ENCODE measurements around the gene PCNX3. TPM values are rescaled to one million over a fixed set of nuclear protein-coding genes. Genes with fewer than 3 reads are reported as not detected.

PCNX3 gene
- total RNA-seq, 3 donors from 2014 or later, result 13.4 to 21.0 (median 20.1) TPM

DNA sequence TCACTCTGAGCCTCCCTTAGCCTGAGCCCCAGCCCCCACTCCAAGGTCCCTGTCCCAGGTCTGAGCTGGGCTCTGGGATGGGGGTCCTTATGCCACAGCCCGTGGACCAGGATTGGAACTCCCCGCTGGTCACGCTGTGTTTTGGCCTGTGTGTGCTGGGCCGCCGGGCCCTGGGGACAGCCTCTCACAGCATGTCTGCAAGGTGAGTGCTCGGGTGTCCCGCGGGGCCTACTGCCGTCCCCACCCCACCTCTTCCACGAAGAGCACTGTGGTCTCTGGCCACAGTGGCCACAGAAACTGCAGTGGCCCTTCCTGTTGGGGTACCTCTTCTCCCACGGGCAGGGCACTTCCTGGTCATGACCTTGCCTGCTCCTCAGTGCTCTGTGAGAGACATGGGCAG, 18.9 kb downstream of the PCNX3 start:
- Histone ChIP-seq H3K9me3 (no peaks in the 10 kb centered on the region), H3K4me1 (peaks cover 8 to 12% of the 10 kb centered on the region in 2 donors), H3K27ac (no peak overlapping the region), H3K4me3 (no peak overlapping the region), H3K36me3 (peaks cover 7% of the 10 kb centered on the region), H3K27me3 (no peaks in the 10 kb centered on the region)
- DNase-seq (ENCODE audit: low spot score in 2 of 2), result no peak
- intact Hi-C loops (cut with DNase I; ENCODE audit: low total_unique reads), result no loop called here
- TF ChIP-seq POLR2A (IDR thresholded peaks at IDR 0.05), result no peak
- TF ChIP-seq, protein P1, sequence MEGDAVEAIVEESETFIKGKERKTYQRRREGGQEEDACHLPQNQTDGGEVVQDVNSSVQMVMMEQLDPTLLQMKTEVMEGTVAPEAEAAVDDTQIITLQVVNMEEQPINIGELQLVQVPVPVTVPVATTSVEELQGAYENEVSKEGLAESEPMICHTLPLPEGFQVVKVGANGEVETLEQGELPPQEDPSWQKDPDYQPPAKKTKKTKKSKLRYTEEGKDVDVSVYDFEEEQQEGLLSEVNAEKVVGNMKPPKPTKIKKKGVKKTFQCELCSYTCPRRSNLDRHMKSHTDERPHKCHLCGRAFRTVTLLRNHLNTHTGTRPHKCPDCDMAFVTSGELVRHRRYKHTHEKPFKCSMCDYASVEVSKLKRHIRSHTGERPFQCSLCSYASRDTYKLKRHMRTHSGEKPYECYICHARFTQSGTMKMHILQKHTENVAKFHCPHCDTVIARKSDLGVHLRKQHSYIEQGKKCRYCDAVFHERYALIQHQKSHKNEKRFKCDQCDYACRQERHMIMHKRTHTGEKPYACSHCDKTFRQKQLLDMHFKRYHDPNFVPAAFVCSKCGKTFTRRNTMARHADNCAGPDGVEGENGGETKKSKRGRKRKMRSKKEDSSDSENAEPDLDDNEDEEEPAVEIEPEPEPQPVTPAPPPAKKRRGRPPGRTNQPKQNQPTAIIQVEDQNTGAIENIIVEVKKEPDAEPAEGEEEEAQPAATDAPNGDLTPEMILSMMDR (IDR thresholded peaks at IDR 0.05), result no peak
- TF ChIP-seq POLR2AphosphoS5 (IDR thresholded peaks at IDR 0.05), result no peak

DNA sequence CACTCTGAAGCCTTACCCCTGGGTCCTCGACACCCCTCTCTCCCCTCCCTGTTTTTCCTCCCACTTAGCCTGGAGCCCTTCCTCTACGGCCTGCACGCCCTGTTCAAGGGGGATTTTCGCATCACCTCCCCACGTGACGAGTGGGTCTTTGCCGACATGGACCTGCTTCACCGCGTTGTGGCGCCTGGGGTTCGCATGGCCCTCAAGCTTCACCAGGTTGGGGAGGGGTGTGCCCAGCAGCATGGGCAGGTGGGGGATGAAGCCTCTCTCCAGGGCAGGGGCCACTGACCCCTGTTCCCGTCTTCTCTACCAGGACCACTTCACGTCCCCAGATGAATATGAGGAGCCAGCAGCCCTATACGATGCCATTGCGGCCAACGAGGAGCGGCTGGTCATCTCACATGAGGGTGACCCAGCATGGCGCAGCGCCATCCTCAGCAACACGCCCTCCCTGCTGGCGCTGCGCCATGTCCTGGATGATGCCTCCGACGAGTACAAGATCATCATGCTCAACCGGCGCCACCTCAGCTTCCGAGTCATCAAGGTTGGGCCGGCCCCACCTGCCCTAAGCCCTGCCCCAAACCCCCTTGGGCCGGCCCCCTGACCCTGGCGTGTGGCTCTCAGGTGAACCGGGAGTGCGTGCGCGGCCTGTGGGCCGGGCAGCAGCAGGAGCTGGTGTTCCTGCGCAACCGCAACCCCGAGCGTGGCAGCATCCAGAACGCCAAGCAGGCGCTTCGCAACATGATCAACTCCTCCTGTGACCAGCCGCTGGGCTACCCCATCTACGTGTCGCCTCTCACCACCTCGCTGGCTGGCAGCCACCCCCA, 19.5 kb downstream of the PCNX3 start:
- no peaks in the 10 kb centered on the region for H3K9me3 ChIP-seq
- H3K27ac ChIP-seq, result no peak overlapping the region
- H3K36me3 ChIP-seq, result peaks cover 6% of the 10 kb centered on the region
- intact Hi-C loops (cut with DNase I; ENCODE audit: low total_unique reads), result no loop called here
- TF ChIP-seq POLR2A (IDR thresholded peaks at IDR 0.05), result no peak
- TF ChIP-seq, protein P1 (IDR thresholded peaks at IDR 0.05), result no peak
- no peak for TF ChIP-seq POLR2AphosphoS5 (IDR thresholded peaks at IDR 0.05)
- no peaks in the 10 kb centered on the region for H3K27me3 ChIP-seq
- H3K4me3 ChIP-seq, result no peak overlapping the region
- H3K4me1 ChIP-seq, result peaks cover 8 to 12% of the 10 kb centered on the region in 2 donors
- DNase-seq (ENCODE audit: low spot score in 2 of 2), result no peak

GRCh38 chr11:65636108-65637031, 20.8 kb downstream of the PCNX3 start:
- no peak overlapping the region for H3K4me3 ChIP-seq
- no peak for DNase-seq (ENCODE audit: low spot score in 2 of 2)
- H3K27me3 ChIP-seq, result no peaks in the 10 kb centered on the region
- peaks cover 6% of the 10 kb centered on the region for H3K36me3 ChIP-seq
- peak overlapping the region in 1 of 2 donors; percentile 48 for H3K27ac ChIP-seq
- TF ChIP-seq POLR2A (IDR thresholded peaks at IDR 0.05), result no peak
- TF ChIP-seq, protein P1 (IDR thresholded peaks at IDR 0.05), result no peak
- no peak for TF ChIP-seq POLR2AphosphoS5 (IDR thresholded peaks at IDR 0.05)
- H3K4me1 ChIP-seq, result peaks cover 8 to 12% of the 10 kb centered on the region in 2 donors
- H3K9me3 ChIP-seq, result no peaks in the 10 kb centered on the region
- intact Hi-C loops (cut with DNase I; ENCODE audit: low total_unique reads), result no loop called here

DNA sequence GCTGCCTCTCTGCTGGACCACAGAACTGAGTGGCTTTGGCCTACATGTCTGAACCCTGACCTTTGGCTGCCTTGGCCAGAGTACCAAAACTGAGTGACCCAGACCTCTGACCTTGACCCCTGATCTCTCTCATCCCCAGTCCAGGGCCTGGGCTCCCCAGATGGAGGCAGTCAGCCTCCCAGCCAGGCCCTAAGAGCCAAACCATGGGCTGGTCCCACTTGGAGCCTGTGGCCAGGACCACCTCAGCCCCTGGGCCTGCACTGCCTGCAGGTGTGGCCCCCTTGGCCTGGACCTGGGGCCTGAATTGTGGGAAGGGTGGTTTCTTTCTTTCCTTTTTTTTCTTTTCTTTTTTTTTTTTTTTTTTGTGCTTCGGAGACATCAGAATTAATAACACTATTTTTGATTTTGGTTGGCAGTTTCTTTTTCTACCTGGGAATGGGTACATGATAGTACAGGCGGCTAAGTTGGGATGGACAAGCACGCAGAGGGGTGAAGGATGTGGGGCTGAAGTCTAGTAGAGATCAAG, 21.5 kb downstream of the PCNX3 start:
- no peak for DNase-seq (ENCODE audit: low spot score in 2 of 2)
- intact Hi-C loops (cut with DNase I; ENCODE audit: low total_unique reads), result no loop called here
- Histone ChIP-seq H3K36me3 (peaks cover 6% of the 10 kb centered on the region), H3K27me3 (no peaks in the 10 kb centered on the region), H3K27ac (peak overlapping the region in 1 of 2 donors; percentile 95), H3K9me3 (no peaks in the 10 kb centered on the region), H3K4me1 (peaks cover 8 to 12% of the 10 kb centered on the region in 2 donors), H3K4me3 (no peak overlapping the region)
- no peak for TF ChIP-seq POLR2AphosphoS5 (IDR thresholded peaks at IDR 0.05)
- TF ChIP-seq, protein P1 (IDR thresholded peaks at IDR 0.05), result no peak
- no peak for TF ChIP-seq POLR2A (IDR thresholded peaks at IDR 0.05)
